Activated CD4-positive, alpha-beta T cell treated with anti-CD3 and anti-CD28 coated beads, Interleukin-2, Interleukin-6, amounts not matched to agents 100 ng/mL and 50 ng/mL, durations not matched to agents 16 hours and 8 hours (primary cell): ENCODE results near the gene SLC30A2.
"Not testable (repeated sequence)": the region's sequence is repeated elsewhere in the genome, so short reads cannot be mapped to it uniquely, and the experiment has no call there.

Source experiments
- DNase-seq: peaks from one replicate; pipeline ENCODE4 v3.0.0-alpha.2; 2020

SLC30A2 gene

DNA sequence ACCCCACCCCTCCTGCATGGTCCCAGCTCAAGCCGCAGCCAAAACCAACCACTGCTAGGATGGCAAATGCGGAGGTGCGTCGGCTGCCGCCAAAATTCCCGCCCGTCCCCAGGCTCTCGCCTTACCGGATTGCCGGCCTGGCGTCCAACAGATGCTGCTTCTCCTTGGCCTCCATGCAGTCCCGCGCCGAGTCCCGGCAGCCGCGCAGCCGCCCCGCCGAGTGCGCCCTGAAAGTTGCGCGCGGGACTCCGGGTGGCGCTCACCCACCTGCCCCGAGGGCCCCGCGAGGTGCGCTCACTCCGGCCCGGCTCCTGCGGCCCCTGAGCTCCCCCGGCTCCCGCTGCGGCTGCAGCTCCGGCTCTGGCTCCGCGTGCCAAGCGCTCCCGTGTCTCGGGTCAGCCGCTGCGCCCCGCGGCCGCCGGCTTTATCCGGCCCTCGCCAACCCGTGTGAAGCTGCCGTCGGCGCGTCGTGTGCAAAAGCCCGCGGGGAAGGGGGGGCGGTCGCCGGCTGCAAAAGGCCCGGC lies at the start of gene SLC30A2:
TSS of gene SLC30A2 (minus strand) at position 397 of the 524 bp plus-strand sequence. CDS start at position 175, 222 bp downstream.
- no peak for DNase-seq

- DNase-seq: no peak
These were observed 48.9 kb upstream of the SLC30A2 start for GRCh38 chr1:26094677-26095383.

GRCh38 chr1:26094076-26094669 lies 48.3 kb upstream of the SLC30A2 start:
- no peak for DNase-seq

- not testable (repeated sequence) for DNase-seq
These were observed 47.7 kb upstream of the SLC30A2 start for GRCh38 chr1:26093569-26093968.

- no peak for DNase-seq
These were observed 46.5 kb upstream of the SLC30A2 start for GRCh38 chr1:26092422-26092821.

DNA sequence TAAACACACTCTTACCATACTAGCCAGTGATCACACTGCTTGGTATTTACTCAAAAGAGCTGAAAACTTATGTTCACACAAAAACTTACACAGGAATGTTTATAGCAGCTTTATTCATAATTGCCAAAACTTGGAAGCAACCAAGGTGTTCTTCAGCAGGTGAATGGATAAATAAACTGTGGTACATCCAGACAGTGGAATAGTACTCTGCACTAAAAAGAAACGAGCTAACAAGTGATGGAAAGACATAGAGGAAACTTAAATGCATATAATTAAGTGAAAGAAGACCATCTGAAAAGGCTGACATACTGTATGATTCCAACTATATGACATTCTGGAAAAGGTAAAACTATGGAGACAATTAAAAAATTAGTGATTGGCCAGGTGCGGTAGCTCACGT lies 45.0 kb upstream of the SLC30A2 start:
- DNase-seq: no peak

- DNase-seq: no peak
These were observed 43.2 kb upstream of the SLC30A2 start for GRCh38 chr1:26089125-26089524.

DNA sequence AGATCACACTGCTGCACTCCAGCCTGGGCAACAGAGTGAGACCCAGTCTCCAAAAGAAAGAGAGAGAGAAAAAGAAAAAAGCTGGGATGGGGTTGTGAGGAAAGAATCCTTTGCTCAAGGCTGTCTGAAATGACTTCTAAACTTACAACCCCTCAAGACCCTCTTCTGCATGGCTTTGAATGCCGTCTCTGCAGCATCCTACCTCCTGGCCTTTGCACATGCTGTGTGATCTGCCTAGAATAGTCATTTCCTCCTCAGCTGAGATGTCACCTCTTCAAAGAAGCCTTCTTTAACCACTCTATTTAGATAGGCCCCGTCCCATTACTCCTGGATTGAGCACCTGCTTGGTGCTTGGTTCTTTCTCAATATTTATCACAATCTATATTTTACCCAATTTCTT lies 38.9 kb upstream of the SLC30A2 start:
- no peak for DNase-seq

GRCh38 chr1:26084091-26084561 lies 38.2 kb upstream of the SLC30A2 start:
- no peak for DNase-seq

GRCh38 chr1:26083208-26083607 lies 37.3 kb upstream of the SLC30A2 start:
- DNase-seq: no peak

DNA sequence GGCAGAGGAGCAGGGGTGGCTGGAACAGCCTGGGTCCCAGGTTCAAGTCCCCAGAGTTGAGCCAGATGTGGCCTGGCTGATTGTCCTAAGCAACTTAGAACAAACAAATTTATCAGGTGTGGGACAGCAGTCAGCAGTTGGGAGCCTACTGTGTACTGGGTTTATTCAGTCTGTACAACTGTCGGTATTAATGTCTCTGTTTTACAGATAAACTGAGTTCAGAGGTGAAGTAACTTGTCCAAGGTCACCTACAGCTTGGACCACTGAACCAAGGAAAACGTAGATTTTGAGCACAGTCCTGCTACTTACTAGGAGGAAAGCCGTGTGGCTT lies 36.1 kb upstream of the SLC30A2 start:
- DNase-seq: no peak

GRCh38 chr1:26081267-26082019 lies 35.5 kb upstream of the SLC30A2 start:
- DNase-seq: no peak

- DNase-seq: no peak
These were observed 34.3 kb upstream of the SLC30A2 start for GRCh38 chr1:26079960-26080814.

DNA sequence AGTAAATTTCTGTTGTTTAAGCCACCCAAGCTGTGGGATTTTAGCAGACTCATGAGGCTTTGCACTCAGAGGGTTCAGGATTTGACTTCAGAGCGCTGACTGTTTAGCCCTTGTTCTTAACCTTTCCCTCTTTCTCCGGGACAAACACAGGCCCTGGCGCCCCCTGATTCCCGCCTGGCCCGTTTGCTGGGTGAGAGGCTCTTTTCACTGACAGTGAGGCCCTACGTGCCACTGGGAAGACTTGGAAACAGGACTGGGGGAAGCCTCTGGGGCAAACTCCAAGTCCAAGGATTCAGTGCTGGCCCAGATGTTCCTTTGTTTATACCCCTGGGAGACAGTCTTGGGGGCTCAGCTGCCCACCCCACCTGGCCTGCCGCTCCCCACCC lies 33.3 kb upstream of the SLC30A2 start:
- DNase-seq: no peak

GRCh38 chr1:26078286-26079177 lies 32.6 kb upstream of the SLC30A2 start:
- no peak for DNase-seq

- DNase-seq: no peak
These were observed 31.6 kb upstream of the SLC30A2 start for GRCh38 chr1:26077524-26077923.

DNA sequence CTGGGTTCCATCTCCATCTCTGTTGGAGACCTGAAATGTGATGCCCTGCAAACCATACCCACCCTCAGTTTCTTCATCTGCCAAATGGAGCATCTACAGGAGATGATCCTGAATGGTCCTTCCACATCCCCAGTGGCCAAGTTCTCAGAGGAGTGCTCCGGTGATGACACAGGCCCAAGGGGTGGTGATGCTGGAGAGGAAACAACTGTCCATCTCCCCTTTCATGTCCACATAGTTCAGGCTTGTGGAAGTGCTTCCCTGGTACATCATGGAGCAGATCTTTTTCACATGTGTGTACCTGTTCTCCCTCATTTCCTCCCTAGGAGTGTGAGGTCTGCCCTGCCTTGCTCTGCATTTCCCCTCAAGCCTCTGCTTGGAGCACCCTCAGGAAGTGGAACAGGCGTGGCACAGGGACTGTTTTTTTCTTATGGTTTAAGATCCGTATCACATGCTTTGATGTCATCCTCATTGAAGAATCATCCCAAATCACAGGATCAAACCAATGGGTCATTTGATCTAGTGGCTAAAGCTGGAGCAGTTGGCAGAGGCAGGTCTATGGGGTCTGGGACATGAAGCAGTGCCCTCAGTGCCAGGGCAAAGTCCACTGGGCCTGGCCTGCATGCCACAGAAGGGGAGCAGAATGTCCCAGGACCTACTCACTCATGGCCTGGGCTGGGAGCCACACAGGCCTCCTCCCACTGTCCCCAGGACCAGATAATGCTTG lies 29.7 kb upstream of the SLC30A2 start:
- no peak for DNase-seq

DNA sequence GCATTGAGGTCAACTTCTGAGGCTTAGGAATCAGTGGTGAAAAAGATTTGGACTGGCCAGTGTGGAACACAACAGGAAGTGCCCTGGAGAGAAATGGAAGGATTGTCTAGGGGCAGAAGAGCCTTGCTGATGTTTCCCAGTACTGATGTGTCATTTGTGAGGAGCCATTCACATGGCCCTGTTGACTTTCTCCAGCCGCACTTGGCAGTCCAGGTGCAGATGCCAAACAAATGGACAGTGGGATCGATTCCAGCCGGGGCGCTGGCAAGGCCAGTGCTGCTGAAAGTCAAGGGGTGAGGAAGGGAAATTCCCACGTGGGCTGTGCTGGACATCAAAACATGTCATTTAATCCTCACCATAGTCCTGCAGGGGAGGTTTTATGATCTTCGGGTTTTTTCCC lies 26.4 kb upstream of the SLC30A2 start:
- DNase-seq: no peak

GRCh38 chr1:26070963-26071342 lies 25.0 kb upstream of the SLC30A2 start:
- DNase-seq: no peak

DNA sequence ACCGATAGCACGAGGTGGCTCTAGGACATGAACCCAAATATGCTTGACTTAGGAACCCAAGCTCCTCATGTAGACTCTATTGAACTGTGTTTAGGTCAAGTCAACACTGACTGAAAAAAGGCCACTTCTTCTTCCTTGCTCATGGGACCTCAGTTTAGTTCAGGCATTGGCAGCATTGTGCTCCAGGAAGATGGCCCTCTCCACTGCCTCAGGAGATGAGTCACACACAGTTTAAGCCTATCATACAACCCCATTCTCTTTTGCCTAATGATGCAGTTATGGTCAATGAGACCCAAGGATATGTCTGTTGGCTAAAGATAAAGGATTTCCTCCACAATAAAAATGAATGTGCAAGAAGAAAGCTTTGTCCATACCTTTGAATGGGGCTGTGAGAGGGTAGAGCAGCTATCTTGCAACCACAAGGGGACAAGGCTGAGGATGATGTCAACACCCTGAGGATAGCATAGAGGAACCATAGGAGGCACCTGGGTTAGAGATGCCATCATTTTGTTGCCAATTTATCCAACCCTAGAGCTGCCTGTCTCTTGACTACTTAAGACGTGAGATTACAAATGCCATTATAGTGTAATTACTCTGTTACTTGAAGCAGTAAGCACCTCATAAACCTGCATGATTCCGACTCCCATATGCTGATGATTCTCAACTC lies 24.5 kb upstream of the SLC30A2 start:
- DNase-seq: no peak

DNA sequence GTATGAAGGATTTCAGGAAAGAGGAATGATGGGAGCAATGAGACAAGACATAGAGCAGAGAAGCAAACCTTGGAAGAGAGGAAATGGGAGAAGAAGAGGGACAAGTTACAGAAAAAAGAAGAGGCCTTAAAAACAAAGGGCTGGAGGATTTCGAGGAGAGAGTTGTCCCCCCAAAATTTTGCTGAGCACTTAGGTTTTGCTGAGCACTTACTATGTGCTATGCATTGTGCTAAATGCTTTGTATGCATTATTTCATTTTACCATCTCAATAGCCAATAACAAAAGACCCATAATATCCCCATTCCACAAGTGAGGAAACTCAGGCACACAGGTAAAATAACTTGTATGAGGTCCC lies 24.0 kb upstream of the SLC30A2 start:
- DNase-seq: no peak
